Activated CD4-positive, alpha-beta T cell treated with anti-CD3 and anti-CD28 coated beads, Interleukin-2, amount 10 ng/mL, durations not matched to agents 24 days and 14 days (primary cell): ENCODE measurements around the gene TTC27. TPM values are rescaled to one million over a fixed set of nuclear protein-coding genes. Genes with fewer than 3 reads are reported as not detected.

Experiments used
- DNase-seq: peaks from one replicate; pipeline ENCODE4 v3.0.0; 2022
- H3K27ac Mint-ChIP-seq: one replicate; pipeline ENCODE4 v1.8.0; 2022; ENCODE audit warnings: mild to moderate bottlenecking, mixed read lengths
- H3K27me3 Mint-ChIP-seq: one replicate; pipeline ENCODE4 v1.8.0; 2022; ENCODE audit warnings: mixed read lengths
- H3K36me3 Mint-ChIP-seq: one replicate; pipeline ENCODE4 v1.8.0; 2022; ENCODE audit warnings: low read depth, mild to moderate bottlenecking, mixed read lengths
- H3K4me1 Mint-ChIP-seq: one replicate; pipeline ENCODE4 v1.8.0; 2021; ENCODE audit warnings: mixed read lengths
- H3K4me3 Mint-ChIP-seq: one replicate; pipeline ENCODE4 v1.8.0; 2022; ENCODE audit warnings: mild to moderate bottlenecking, moderate library complexity, mixed read lengths
- H3K9me3 Mint-ChIP-seq: one replicate; pipeline ENCODE4 v1.8.0; 2021; ENCODE audit warnings: mixed read lengths
- intact Hi-C: fragments of 100-400 bp; cut with micrococcal nuclease; formaldehyde crosslinking; loops from one replicate; pipeline ENCODE4 v1.15.1; 2023
- total RNA-seq: library from RNA; stranded (reverse); gene quantifications from 2 replicates; pipeline ENCODE4 v1.2.3, GENCODE V29; 2022

The TTC27 gene
- total RNA-seq, 1 donor from 2014 or later = 40.8 TPM

DNA sequence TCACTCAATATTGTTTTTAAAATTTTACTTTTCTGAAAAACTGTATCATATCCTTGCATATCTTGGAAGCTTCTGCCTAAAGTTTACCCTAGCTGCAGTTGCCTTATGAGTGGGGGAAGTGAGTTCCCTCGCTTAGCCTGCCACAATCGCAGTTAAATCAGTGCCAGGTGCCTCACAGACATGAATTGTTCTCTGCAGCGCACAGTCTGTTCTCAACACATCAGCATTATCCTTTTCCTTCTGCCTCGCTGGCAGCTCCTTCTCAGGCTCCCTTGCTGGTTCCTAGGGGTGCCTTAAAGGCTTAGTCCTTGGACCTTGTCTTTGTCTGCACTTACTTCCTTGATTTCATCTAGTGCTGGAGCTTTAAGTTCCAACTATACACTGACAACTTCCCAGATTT, 132.8 kb downstream of the TTC27 start:
- H3K27ac Mint-ChIP-seq = no peak overlapping the region
- no peak for DNase-seq
- intact Hi-C loops = no loop called here
- H3K4me1 Mint-ChIP-seq = peaks cover 22% of the 10 kb centered on the region
- H3K36me3 Mint-ChIP-seq = peaks cover 21% of the 10 kb centered on the region
- H3K4me3 Mint-ChIP-seq = no peak overlapping the region
- H3K27me3 Mint-ChIP-seq = no peaks in the 10 kb centered on the region
- H3K9me3 Mint-ChIP-seq = no peaks in the 10 kb centered on the region

DNA sequence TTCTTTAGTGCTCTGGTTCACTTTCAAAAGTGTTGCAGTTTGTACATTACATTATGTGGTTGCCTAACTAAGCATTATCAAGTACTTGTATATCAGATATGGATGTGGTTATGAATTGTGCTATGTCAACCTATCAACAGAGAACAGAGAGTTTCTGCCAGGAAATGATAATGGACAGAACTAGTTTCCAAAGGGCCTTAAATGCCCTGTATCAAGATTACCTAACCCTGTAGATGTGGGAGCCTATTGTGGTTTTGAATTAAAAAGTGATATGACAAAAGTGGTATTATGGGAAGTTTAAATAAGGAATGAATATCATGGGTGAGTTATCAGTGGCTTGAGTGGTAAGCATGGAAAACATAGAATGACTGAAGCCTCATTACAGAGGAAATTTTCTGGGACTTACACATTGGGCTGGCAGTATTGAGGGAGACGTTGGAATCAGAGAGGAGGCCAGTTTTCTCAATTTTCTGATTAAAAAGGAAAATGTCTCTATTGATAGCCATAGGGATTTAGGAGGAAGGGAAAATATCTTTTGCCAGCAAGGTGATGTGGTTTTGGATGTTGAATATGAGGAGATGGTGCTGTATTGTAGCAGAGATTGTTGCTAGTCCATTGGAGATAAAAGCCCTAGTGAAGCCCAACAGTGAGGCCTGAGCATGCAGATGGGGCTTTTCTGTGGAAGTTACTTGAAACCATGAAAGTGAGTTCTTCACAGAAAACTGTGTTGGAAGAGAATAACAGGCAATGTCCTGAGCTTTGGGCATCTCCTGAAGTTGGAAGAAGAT, 140.7 kb downstream of the TTC27 start:
- intact Hi-C loops = no loop called here
- H3K36me3 Mint-ChIP-seq = no peaks in the 10 kb centered on the region
- H3K4me3 Mint-ChIP-seq = no peak overlapping the region
- no peaks in the 10 kb centered on the region for H3K27me3 Mint-ChIP-seq
- H3K9me3 Mint-ChIP-seq = no peaks in the 10 kb centered on the region
- no peak for DNase-seq
- H3K4me1 Mint-ChIP-seq = peaks cover 4% of the 10 kb centered on the region
- no peak overlapping the region for H3K27ac Mint-ChIP-seq

- H3K9me3 Mint-ChIP-seq = no peaks in the 10 kb centered on the region
- no peak overlapping the region for H3K4me3 Mint-ChIP-seq
- intact Hi-C loops = loop anchor here (5.0 to 10.0 kb wide), 3 partner anchors 177 to 812 kb away; partner anchors contain the start of gene LTBP1
- no peak overlapping the region for H3K27ac Mint-ChIP-seq
- DNase-seq = no peak
- H3K4me1 Mint-ChIP-seq = no peaks in the 10 kb centered on the region
- H3K36me3 Mint-ChIP-seq = no peaks in the 10 kb centered on the region
- no peaks in the 10 kb centered on the region for H3K27me3 Mint-ChIP-seq
These were observed 142.5 kb downstream of the TTC27 start for GRCh38 chr2:32770360-32770759.

DNA sequence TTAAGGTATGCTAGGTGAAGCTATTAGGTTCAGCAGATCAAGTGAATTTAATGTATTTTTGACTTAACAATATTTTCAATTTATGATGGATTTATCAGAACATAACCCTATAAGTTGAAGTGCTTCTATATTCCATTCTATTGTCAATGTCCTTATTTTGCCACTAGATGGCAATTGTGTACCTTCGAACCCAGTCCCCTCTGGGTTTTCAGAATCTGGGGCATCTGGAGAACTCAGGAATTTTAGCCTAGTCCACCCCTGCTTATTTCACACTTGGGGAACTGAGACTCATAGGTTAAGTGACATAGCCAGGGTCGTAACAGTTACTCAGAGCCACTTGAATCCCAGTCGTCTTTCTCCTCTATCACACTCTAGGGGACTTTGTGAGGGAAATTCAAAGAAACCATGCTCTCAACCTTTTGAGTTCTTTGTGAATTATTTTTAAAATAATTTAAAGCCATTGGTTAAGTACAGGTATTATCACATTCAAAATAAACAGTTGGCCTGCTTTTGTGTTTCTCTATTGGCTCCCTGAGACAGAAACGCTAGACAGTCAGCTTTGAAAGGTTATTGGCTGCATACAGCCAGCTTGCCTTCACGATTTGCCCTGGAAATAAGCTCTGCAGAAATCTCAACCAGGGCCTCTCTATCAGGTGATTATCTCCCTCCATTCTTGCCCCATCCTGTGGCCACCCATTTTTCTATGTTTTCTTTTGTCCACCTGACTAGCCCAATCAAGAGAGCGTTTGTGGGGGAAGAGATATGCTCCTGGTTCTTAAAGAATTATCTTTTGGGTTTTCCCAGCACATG, 145.0 kb downstream of the TTC27 start:
- H3K36me3 Mint-ChIP-seq = peaks cover 5% of the 10 kb centered on the region
- intact Hi-C loops = loop anchor here (5.0 to 10.0 kb wide), 3 partner anchors 174 to 809 kb away; partner anchors contain the start of gene LTBP1
- DNase-seq = no peak
- H3K4me3 Mint-ChIP-seq = no peak overlapping the region
- no peaks in the 10 kb centered on the region for H3K27me3 Mint-ChIP-seq
- peaks cover 2% of the 10 kb centered on the region for H3K4me1 Mint-ChIP-seq
- no peaks in the 10 kb centered on the region for H3K9me3 Mint-ChIP-seq
- H3K27ac Mint-ChIP-seq = no peak overlapping the region

- DNase-seq = no peak
- H3K36me3 Mint-ChIP-seq = peaks cover 8% of the 10 kb centered on the region
- no peaks in the 10 kb centered on the region for H3K9me3 Mint-ChIP-seq
- no peaks in the 10 kb centered on the region for H3K27me3 Mint-ChIP-seq
- H3K27ac Mint-ChIP-seq = no peak overlapping the region
- peaks cover 2% of the 10 kb centered on the region for H3K4me1 Mint-ChIP-seq
- no peak overlapping the region for H3K4me3 Mint-ChIP-seq
- intact Hi-C loops = loop anchor here (5.0 to 10.0 kb wide), 3 partner anchors 174 to 809 kb away; partner anchors contain the start of gene LTBP1
These were observed 145.6 kb downstream of the TTC27 start for GRCh38 chr2:32773448-32773808.

GRCh38 chr2:32775954-32776353, 148.1 kb downstream of the TTC27 start:
- Mint-ChIP-seq H3K27ac (no peak overlapping the region), H3K4me1 (peaks cover 2% of the 10 kb centered on the region), H3K4me3 (no peak overlapping the region), H3K9me3 (peaks cover 6% of the 10 kb centered on the region), H3K36me3 (peaks cover 22% of the 10 kb centered on the region), H3K27me3 (no peaks in the 10 kb centered on the region)
- intact Hi-C loops = loop anchor here (10.0 kb wide), 1 partner anchor 599 kb away; no protein-coding TSS in a partner anchor
- no peak for DNase-seq

DNA sequence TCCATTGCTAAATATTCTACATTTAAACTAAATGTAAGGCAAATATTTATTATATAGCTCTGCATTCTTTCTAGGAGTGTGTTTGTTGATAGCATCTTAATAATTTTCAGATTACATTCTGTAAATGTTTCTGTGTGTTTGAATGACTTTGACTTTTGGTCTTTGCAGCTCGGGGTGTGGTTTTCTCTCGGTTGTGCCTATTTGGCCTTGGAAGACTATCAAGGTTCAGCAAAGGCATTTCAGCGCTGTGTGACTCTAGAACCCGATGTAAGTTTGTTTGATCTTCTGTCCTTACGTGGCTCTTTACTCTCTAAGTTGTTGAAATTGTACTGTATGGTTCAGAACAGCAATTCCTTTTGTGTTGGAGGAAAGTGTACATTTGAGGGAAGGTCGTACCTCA, 149.9 kb downstream of the TTC27 start:
- intact Hi-C loops = loop anchor here (10.0 kb wide), 1 partner anchor 597 kb away; no protein-coding TSS in a partner anchor
- peaks cover 26% of the 10 kb centered on the region for H3K36me3 Mint-ChIP-seq
- no peak overlapping the region for H3K4me3 Mint-ChIP-seq

GRCh38 chr2:32780961-32781360, 153.1 kb downstream of the TTC27 start:
- Mint-ChIP-seq H3K4me3 (no peak overlapping the region), H3K27ac (no peak overlapping the region), H3K27me3 (no peaks in the 10 kb centered on the region), H3K9me3 (peaks cover 12% of the 10 kb centered on the region), H3K4me1 (peaks cover 2% of the 10 kb centered on the region), H3K36me3 (peaks cover 39% of the 10 kb centered on the region)
- intact Hi-C loops = no loop called here
- no peak for DNase-seq

More for the DNA sequence above, 149.9 kb downstream of the TTC27 start:
- H3K27me3 Mint-ChIP-seq = no peaks in the 10 kb centered on the region
- H3K9me3 Mint-ChIP-seq = peaks cover 12% of the 10 kb centered on the region
- DNase-seq = no peak
- H3K4me1 Mint-ChIP-seq = peaks cover 2% of the 10 kb centered on the region
- H3K27ac Mint-ChIP-seq = no peak overlapping the region

- peaks cover 12% of the 10 kb centered on the region for H3K9me3 Mint-ChIP-seq
- H3K36me3 Mint-ChIP-seq = peaks cover 36% of the 10 kb centered on the region
- no peak overlapping the region for H3K4me3 Mint-ChIP-seq
- no peaks in the 10 kb centered on the region for H3K4me1 Mint-ChIP-seq
- H3K27ac Mint-ChIP-seq = no peak overlapping the region
- DNase-seq = no peak
- intact Hi-C loops = no loop called here
- no peaks in the 10 kb centered on the region for H3K27me3 Mint-ChIP-seq
These were observed 155.6 kb downstream of the TTC27 start for GRCh38 chr2:32783469-32783868.

- Mint-ChIP-seq H3K4me1 (no peaks in the 10 kb centered on the region), H3K27me3 (no peaks in the 10 kb centered on the region), H3K36me3 (peaks cover 32% of the 10 kb centered on the region), H3K9me3 (peaks cover 12% of the 10 kb centered on the region), H3K4me3 (no peak overlapping the region), H3K27ac (no peak overlapping the region)
- DNase-seq = no peak
- intact Hi-C loops = no loop called here
These were observed 156.1 kb downstream of the TTC27 start for GRCh38 chr2:32783933-32784332.

- Mint-ChIP-seq H3K9me3 (no peaks in the 10 kb centered on the region), H3K36me3 (peaks cover 21% of the 10 kb centered on the region), H3K27ac (no peak overlapping the region), H3K27me3 (no peaks in the 10 kb centered on the region), H3K4me1 (no peaks in the 10 kb centered on the region), H3K4me3 (no peak overlapping the region)
- no peak for DNase-seq
- intact Hi-C loops = no loop called here
These were observed 159.4 kb downstream of the TTC27 start for GRCh38 chr2:32787207-32787606.

- Mint-ChIP-seq H3K27ac (no peak overlapping the region), H3K4me1 (no peaks in the 10 kb centered on the region), H3K4me3 (no peak overlapping the region), H3K9me3 (no peaks in the 10 kb centered on the region), H3K27me3 (no peaks in the 10 kb centered on the region), H3K36me3 (peaks cover 19% of the 10 kb centered on the region)
- no peak for DNase-seq
- intact Hi-C loops = no loop called here
These were observed 160.3 kb downstream of the TTC27 start for GRCh38 chr2:32788114-32788513.

DNA sequence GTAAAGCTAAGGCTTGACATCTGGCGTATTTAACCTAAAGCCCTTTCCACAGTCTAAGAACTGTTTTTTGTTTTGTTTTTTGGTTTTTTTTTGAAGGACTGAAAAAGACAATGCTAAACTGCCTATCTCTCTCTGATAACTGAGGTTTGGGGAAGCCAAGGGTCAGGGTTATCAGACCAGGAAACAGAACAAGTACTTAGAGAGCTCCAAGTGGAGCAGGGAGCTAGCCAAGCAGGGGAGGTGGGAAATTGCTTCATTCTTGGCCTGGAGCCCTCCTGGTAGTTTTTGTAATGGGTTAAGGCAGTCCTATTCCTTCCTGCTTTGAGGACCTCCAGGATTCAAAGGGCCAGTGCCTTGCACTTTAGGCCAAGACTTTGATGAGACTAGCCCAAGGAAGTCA, 164.6 kb downstream of the TTC27 start:
- no peak overlapping the region for H3K27ac Mint-ChIP-seq
- H3K36me3 Mint-ChIP-seq = peaks cover 3% of the 10 kb centered on the region
- H3K27me3 Mint-ChIP-seq = no peaks in the 10 kb centered on the region
- intact Hi-C loops = no loop called here
- H3K4me1 Mint-ChIP-seq = no peaks in the 10 kb centered on the region
- no peak for DNase-seq
- H3K9me3 Mint-ChIP-seq = no peaks in the 10 kb centered on the region
- H3K4me3 Mint-ChIP-seq = no peak overlapping the region

DNA sequence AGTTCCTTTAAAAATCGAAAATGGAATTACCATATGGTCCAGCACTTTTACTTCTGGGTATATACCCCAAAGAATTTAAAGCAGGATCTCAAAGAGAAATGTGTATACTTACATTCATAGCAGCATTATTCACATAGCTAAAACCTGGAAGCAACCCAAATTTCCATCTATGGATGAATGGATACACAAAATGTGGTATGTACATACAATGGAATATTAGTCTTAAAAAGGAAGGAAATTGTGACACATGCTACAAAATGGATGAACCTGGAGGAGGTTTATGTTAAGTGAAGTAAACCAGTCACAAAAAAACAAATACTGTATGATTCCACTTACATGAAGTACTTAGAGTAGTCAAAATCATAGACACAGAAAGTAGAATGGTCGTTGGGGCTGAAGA, 171.0 kb downstream of the TTC27 start:
- Mint-ChIP-seq H3K9me3 (no peaks in the 10 kb centered on the region), H3K27ac (no peak overlapping the region)
- intact Hi-C loops = no loop called here

More for the DNA sequence above, 171.0 kb downstream of the TTC27 start:
- H3K4me1 Mint-ChIP-seq = no peaks in the 10 kb centered on the region
- no peaks in the 10 kb centered on the region for H3K27me3 Mint-ChIP-seq
- DNase-seq = no peak
- no peaks in the 10 kb centered on the region for H3K36me3 Mint-ChIP-seq
- no peak overlapping the region for H3K4me3 Mint-ChIP-seq
